Prostate gland (tissue), 2 donors: Measurements from ENCODE around the gene CALHM4.

ENCODE experiments used
- POLR2A ChIP-seq: fragments of 450-650 bp; IDR thresholded peaks from one replicate; pipeline ENCODE4 v1.6.1; 2016; ENCODE audit warnings: antibody characterized with exemption, mild to moderate bottlenecking
- POLR2AphosphoS5 ChIP-seq: sonication (generic); formaldehyde crosslinking; IDR thresholded peaks from one replicate; pipeline ENCODE4 v1.6.1; 2017; ENCODE audit warnings: antibody characterized with exemption
- TF ChIP-seq, protein P1 (sequence below), 4 experiments: fragments of 200-600 bp in 2 of 4; fragments of 450-650 bp in 2 of 4; sonication (generic) in 2 of 4; IDR thresholded peaks; 1 replicate in 3 of 4; 2 replicates in 1 of 4; pipeline ENCODE4 v1.5.1; 2016 to 2019; ENCODE audit warnings: antibody characterized with exemption in 4 of 4, mild to moderate bottlenecking in 2 of 4, moderate library complexity in 2 of 4

DNA sequence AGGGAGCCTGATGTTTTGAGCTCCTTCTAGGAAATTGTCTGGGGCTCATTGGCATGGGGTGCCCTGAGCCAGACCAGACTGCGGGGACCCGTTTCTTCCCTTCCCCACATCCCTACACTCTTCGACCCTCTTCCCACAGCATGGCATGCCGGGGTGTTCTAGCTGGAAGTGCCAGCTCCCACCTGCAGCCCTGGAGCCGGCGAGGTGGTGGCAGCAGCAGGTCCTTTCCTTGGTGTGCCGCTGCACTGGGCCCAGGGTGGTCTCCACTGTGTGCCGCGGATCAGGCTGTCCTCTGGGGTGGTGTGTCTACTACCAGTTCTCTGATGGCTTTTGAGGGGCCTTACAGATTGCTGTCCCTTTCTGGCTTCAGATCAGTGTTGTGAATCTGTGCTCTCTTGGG lies 10.3 kb downstream of the CALHM4 start:
- TF ChIP-seq, protein P1, sequence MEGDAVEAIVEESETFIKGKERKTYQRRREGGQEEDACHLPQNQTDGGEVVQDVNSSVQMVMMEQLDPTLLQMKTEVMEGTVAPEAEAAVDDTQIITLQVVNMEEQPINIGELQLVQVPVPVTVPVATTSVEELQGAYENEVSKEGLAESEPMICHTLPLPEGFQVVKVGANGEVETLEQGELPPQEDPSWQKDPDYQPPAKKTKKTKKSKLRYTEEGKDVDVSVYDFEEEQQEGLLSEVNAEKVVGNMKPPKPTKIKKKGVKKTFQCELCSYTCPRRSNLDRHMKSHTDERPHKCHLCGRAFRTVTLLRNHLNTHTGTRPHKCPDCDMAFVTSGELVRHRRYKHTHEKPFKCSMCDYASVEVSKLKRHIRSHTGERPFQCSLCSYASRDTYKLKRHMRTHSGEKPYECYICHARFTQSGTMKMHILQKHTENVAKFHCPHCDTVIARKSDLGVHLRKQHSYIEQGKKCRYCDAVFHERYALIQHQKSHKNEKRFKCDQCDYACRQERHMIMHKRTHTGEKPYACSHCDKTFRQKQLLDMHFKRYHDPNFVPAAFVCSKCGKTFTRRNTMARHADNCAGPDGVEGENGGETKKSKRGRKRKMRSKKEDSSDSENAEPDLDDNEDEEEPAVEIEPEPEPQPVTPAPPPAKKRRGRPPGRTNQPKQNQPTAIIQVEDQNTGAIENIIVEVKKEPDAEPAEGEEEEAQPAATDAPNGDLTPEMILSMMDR (IDR thresholded peaks at IDR 0.05) = no peak
- TF ChIP-seq POLR2AphosphoS5 = no peak
- no peak for TF ChIP-seq POLR2A
